HG02759 (cell line): ENCODE results near the gene CDH1.

ENCODE experiments used
- ATAC-seq: cut with Tn5 transposase; IDR thresholded peaks from one replicate; pipeline ENCODE4 v1.9.1; 2021; ENCODE audit warnings: mild to moderate bottlenecking, moderate library complexity; ENCODE audit not compliant: unreplicated experiment

Gene CDH1

GRCh38 chr16:68731637-68732036, 5.5 kb upstream of the CDH1 start:
- ATAC-seq = no peak

- no peak for ATAC-seq
These were observed 4.9 kb upstream of the CDH1 start for GRCh38 chr16:68732042-68732680.

GRCh38 chr16:68732741-68733399, 4.2 kb upstream of the CDH1 start:
- no peak for ATAC-seq

GRCh38 chr16:68733570-68733969, 3.5 kb upstream of the CDH1 start:
- ATAC-seq = no peak

GRCh38 chr16:68734782-68735181, 2.3 kb upstream of the CDH1 start:
- ATAC-seq = no peak

GRCh38 chr16:68736561-68736960, 531 bp upstream of the CDH1 start:
- ATAC-seq = no peak

GRCh38 chr16:68737730-68738629, 888 bp downstream of the CDH1 start:
- no peak for ATAC-seq

GRCh38 chr16:68739964-68740627, 3.0 kb downstream of the CDH1 start:
- no peak for ATAC-seq

- ATAC-seq = no peak
These were observed 3.7 kb downstream of the CDH1 start for GRCh38 chr16:68740628-68741346.

GRCh38 chr16:68743664-68744063, 6.6 kb downstream of the CDH1 start:
- no peak for ATAC-seq

GRCh38 chr16:68744744-68745280, 7.7 kb downstream of the CDH1 start:
- no peak for ATAC-seq

- ATAC-seq = no peak
These were observed 9.9 kb downstream of the CDH1 start for GRCh38 chr16:68746951-68747350.

GRCh38 chr16:68749432-68749831, 12.3 kb downstream of the CDH1 start:
- no peak for ATAC-seq

GRCh38 chr16:68750193-68750695, 13.2 kb downstream of the CDH1 start:
- ATAC-seq = no peak

- no peak for ATAC-seq
These were observed 14.1 kb downstream of the CDH1 start for GRCh38 chr16:68751160-68751559.

- ATAC-seq = no peak
These were observed 15.5 kb downstream of the CDH1 start for GRCh38 chr16:68752602-68753001.

GRCh38 chr16:68754084-68754792, 17.1 kb downstream of the CDH1 start:
- ATAC-seq = no peak

- peak; percentile 64 for ATAC-seq
These were observed 19.3 kb downstream of the CDH1 start for GRCh38 chr16:68756239-68756915.

GRCh38 chr16:68757625-68757935, 20.5 kb downstream of the CDH1 start:
- no peak for ATAC-seq
